Left forelimb (tissue), 1 donor: ENCODE measurements around the gene KAT7.
A peak's percentile ranks its signal among the peaks of the same experiment; 100 is the strongest.
"Not testable (repeated sequence)": the region's sequence is repeated elsewhere in the genome, so short reads cannot be mapped to it uniquely, and the experiment has no call there.

Experiments
- DNase-seq: peaks from one replicate; pipeline ENCODE4 v3.0.0-alpha.2; 2018; ENCODE audit warnings: low spot score

KAT7 gene

DNA sequence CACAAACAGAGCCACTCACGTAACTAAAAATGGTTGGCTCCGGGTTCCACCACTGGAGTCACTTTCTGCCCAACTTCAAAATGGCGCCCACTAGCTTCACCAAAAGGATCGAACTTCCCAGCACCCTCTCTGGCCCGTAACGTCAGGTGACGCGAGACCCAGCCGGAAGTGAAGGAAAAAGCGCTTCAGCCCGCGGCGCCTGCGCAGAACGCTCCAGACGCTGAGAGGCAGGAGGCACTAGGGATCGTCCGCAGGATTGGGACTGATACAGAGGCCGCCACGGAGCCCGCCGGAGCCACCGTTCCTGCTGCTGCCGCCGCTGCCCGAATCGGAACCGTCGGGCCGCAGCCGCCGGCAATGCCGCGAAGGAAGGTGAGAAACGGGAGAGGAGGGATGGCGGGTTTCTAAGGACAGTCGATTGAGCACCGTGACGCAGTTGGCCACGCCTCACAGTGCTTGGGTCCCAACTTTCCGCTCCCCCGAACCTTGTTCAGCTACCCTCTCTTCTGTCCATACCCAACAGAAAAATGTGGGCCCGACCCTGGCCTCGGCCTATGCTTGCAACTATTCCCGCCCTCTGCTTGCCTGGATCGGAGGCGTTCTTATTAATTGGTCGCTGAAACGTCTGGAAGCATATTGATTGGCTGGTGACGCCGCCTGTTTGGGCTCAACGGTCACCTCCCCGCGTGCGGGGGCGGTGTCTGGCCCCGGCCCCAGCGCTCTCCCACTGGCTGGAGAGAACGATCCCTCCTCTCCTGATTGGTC lies at the start of gene KAT7:
Gene KAT7 (plus strand): TSS at position 204 of the 765 bp plus-strand sequence. CDS start 154 bp downstream, at position 358.
- peak; percentile 99 for DNase-seq

DNA sequence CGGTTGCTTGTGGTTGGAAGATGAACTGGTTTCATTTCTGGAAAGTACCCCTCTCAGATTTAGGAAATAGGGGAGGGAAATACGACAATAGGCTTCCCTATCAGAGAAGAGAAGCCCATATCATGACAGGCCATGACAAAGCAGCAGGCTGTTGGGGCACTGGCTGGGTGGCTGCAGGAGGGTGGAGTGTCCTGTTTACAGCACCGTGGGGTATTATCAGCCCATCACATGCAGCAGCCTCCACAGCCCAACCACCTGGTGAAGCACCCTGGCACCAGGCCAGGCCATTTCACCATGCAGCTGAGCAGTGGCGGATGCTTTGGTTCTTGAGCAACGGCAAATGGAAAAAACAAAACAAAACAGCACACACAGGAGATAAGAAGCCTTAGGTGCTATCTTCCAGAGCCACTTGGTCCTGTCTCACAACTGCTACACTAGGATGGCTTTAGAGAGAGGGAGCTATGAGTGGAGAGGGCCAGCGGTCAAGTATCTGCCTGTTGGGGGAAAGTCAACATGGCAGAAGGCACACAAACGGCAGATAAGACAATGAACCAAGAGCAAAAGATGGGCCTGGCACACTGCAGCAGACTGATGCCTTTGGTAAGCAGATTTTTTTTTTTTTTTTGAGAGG lies 48.7 kb upstream of the KAT7 start:
- DNase-seq = no peak

DNA sequence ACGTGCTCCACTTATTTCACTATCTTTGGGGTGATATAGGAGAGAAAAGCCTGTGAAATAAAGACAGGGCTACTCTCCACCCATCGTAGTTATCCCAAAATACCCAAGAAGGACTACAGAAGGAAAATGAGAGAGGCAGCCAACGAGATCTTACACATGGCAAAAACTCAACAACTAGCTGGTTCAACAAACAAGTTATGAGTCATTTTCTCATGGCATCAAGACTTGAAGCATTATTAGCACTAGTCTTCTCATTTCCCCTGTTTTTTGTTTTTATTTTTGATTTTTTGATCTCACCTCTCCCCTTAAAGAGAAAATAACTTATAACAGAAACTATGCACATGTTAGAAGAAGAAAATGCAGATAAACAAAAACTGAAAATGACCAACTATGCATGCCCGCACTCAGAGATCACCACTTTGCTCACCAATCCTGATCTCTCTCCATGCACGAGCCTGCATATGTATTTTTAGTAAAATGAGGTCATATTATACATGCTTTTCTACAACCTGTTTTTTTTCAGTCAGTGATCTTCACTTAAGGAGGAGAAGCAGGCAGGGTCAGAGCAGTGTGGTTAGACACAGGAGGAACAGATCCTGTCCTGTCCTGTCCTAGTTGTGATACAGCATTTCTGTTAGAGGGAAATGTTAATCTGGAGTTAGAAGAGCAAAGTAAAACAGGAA lies 47.3 kb upstream of the KAT7 start:
- no peak for DNase-seq

DNA sequence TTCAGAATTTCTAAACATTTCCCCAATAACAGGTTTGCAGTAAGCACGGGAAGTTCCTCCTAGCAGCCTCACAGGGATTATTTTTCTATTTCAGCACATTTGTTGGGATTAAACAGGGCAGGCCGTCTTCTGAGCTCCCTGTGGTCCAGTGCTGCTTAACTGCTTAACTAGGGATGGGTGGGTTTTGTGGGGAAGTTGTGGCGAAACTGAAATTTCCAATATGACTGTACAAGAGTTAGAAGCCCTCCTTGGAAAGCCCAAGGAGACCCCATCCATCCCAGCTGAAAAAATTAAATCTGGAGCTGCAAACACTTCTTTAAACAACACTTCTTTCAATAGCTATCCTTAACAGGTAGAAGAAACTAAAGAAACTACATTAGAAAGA lies 46.8 kb upstream of the KAT7 start:
- no peak for DNase-seq

DNA sequence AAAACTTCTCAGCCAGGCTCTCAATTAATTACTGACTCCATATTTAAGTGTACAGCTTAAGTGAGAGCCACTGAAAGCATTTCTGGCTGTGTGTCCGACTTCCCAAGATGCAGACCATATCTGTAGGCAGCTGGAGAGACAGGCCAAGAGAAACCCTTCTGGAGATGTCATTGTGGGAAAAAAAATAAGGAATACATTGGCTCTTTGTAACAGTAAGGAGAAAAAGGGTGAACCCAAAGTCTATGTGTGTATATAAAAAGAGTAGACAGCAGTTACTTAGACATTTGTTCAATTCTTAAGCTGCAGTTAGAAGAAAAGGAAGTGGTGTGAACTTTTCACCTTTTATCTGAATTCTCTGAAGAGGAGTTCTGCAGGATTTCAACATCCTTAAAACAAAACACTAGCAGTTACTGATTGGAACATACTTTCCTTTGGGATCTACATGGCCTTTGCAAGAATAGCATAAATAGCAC lies 46.3 kb upstream of the KAT7 start:
- DNase-seq = no peak

DNA sequence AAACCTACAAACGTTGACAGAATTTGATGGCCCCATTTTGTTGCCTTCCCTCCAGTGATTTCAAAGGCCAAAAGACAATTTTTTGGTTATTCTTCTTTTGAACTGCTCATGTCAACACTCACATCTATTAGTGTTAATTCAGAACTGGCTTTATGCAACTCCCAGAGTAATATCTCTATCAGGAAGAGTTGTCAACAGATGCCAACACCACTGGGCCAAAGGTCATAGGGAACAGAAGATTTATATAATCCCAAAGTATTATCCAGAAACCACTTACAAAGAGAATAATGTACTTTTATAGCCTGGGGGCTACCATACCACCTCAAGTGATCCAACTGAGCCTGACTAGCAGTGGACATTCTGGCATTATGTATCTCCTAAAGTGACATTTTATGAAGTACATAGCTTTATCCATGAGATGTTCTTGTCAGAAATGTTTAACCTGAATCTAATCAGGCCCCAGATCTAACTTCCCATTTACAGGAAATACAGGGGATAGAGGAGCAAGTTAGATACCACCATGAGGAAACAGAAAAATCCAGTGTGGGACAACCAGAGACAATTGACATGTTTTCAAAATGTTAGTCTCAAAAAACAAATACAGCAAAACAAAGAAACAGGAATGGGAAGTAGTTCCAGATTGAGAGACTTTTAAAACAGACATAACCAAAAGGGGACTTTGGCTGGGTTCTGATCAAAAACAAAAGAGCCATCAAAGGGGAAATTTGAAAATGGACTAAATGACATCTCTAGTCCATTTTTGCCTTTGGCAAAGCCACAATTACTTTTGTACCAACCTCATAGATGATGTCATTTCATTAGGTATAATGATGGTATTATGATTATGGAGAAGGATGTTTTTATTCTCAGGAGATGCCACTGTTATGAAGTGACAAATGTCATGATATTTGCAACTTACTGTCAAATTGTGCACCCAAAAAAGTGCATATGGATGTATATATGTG lies 43.0 kb upstream of the KAT7 start:
- no peak for DNase-seq

DNA sequence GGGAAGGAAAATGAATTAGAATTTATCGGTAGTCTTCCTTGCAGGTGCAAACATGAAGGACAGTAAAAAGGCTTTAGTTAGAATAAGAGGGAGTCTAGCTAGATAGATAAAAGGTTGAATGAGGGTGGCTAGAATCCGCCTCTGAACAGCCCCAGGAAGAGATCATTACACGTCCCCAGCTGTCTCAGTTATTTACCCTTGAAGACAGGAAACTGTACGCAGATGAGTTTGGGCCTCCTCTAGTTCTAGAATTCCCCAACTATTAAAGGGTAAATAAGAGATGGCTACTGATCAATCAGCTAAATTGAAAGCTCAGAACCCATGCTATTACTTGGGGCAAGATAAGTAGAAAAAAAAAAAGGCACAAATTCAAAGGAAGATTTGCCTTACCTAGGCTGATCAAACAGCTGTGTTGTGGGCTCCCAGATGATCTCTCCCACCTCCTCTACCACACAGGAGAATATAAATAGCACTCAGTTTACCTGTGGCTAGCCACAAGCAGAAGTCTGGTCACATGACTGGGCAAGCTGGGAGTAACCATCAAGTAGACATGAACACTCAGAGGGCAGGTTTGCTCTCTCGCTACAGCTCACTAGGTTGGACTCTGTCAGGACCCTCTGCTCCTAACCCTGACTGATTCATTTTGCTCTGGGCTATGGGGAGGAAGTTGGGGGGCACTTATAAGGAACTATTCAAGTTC lies 41.5 kb upstream of the KAT7 start:
- DNase-seq = no peak

DNA sequence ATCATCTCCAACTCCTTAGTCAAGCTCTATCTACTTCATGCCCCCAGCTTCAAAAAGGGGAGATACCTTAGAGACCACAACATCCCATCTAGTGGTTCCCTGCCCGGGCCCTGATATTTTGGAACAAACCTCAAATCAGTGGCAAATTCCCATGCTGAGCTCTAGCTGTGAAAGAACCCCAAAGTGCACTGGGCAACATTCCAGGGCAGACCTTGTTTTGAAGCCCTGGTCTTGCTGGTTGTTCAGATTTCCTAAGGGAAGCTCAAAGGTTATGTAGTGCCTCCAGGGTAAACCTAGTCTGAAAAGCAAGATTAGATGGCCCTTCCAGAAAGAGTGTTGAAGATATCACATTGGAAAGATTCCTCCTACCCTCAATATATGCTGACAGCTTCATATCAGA lies 40.8 kb upstream of the KAT7 start:
- no peak for DNase-seq

DNA sequence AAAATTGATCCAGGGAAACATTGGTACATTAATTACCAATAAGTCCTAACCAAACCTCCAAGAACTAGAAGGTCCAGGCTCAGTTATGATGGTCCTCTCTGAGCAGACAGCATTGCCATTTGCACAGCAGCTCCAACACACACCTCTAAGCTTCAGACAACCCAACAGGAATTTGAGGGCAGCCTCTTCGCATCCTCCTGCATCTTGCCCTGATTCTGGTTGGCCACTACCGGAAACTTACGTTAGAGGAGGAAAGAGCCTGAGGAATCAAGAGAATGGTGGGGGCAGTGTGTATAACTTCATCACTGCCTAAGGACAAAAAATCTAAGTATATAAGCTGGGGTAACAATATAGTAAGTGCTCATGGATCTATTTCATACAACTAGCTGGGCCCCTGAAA lies 40.3 kb upstream of the KAT7 start:
- no peak for DNase-seq

DNA sequence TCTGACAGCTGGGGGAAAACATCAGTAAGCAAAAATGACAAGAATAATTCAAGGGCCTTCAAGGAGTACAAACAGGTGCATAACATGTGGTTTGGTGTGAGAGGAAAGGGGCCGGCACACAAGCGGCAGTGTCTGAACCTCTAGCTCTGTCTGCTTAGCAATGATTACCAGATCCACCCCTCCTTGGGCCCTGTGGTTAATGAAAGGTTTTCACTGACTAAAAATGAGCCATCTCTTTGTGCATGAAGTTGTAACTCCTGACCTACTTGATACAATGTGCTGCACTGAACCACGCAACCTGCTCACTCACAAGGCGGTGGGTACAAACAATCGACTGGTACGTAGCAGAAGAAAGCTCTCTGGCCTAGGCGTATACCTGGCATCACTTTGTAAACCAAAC lies 39.7 kb upstream of the KAT7 start:
- DNase-seq = no peak

DNA sequence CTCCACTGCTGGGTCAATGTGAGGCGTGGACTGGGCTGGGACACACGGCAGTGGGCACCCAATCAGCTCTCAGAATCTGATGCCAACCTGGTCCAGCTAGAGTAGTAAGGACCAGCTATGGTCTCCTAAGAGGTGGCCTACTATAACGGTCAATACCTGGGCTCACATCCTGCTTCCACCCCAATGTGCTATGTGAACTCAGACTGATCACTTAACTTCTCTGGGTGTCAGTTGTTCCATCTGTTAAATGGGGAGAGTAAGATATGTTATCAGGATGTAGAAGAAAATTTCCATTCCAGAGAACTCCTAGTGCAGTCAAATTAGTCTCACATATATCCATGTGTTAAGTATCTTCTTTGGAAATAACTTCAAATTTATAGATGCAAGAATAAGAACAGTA lies 38.8 kb upstream of the KAT7 start:
- no peak for DNase-seq

DNA sequence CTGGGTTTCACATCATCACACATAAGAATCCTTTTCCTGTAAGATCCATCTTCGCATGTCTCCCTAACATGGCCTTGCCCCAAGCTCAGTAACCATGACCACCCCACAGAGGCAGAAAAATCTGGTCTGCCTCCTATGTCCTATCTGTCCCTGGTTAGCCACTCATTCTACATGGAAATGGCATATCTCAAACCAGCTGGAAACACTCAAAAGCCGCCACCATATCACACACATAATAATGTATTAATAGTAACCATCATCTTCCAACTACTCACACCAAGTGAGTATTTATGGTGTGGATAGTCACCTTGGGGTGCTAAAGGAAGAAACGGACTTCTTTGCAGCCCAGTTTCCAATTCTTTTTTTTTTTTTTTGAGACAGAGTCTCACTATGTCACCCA lies 36.0 kb upstream of the KAT7 start:
- DNase-seq = no peak

DNA sequence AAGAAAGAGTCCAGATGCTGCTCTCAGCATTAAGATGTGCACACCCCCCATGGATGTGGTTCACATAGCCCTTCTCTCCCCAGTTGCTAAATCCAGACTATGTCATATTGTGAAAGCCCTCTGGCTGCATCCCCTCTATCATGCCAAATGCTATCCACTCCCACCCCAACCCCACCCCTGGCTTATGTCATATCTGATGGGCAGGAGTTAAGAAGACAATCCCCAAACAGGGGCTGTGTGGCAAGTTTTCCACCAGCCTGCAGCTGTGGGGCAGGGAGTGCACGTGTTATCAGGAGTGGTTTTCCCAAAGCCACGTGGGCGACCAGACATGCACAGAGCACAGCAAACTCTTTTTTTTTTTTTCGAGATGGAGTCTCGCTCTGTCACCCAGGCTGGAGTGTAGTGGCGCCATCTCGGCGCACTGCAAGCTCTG lies 34.5 kb upstream of the KAT7 start:
- DNase-seq = no peak

DNA sequence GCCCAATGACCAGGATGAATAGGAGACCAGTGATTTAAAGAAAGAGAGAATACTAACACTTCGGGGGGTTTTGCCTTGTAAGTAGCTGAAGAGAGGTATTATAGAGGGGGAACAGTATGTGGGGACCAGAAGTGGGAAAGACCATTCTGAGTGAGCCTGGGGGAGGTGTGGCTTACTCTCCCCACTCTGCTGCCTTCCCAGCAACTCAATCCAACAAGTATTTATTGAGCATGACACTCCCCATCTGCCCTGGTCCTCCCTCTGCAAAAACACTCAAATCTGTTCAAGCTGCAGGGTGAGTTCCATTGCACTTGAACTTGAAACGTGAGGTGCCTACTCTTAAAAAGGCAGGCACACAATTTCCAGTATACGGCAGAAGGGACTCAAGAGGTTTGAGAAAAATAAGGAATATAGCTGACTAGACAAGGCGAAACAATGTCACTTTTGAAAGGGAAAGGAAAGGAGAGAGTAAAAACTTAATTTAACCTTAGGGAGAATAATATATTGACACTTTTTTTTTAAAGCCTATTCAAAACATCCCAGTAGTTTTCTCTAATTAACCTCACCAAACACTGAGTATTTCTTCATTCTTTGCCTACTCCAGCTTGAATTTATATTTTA lies 32.7 kb upstream of the KAT7 start:
- no peak for DNase-seq

DNA sequence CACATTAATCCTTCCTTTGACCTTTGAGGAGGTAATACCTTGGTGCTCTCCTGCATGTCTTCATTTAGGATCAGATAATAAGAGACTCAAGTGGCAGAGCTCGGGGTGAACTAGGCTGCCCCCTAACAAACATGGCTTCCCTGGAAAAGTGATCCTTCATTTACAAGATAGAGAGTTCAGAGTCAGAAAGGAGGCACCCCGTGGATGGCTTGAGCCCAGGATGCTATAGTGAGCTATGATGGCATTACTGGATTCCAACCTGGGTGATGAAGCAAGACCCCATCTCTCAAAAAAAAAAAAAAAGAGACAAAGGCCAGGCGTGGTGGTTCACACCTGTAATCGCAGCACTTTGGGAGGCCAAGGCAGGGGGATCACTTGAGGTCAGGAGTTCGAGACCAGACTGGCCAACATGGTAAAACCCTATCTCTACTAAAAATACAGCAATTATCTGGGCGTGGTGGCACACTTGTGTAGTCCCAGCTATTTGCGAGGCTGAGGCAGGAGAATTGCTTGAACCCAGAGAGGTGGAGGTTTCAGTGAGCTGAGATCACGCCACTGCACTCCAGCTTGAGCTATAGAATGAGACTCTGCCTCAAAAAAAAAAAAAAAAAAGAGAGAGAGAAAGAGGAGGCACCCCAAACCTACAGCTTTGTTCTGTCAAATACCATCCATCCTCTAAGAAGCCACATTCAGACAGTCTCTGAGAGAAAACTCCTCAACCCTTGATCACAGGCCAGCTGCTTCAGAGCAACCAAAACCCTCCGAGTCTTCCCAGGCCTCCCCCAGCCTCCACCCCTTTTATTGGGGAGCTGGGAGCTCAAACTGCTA lies 31.9 kb upstream of the KAT7 start:
- no peak for DNase-seq

DNA sequence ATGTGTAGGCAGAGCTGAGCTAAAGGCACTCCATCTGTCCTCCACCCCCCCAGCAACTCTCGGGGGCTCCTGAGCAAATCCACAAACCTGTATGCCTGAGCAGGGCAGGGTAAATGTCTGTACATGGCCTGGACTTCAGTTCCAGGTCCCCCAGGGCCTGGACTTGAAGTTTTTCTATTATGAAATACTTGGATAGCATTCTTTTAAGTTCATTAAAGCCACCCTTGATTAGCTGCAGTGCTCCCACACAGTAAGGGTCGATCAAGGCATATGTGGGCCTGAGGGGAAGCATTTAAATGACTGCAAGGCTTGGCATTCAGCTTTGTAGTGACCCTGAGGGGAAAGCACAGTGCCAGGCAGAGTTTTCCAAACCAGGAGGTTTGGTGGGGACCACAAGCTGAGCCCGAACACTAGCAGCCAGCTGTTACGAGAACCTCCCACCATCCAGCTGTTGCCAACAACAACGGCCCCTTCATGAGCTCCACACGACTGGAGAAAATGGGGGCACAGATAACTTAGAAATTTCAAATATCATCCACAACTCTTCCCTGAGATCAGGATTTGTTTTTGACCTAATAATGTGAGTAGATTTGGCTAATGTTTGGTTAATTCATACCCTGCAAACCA lies 31.2 kb upstream of the KAT7 start:
- no peak for DNase-seq

DNA sequence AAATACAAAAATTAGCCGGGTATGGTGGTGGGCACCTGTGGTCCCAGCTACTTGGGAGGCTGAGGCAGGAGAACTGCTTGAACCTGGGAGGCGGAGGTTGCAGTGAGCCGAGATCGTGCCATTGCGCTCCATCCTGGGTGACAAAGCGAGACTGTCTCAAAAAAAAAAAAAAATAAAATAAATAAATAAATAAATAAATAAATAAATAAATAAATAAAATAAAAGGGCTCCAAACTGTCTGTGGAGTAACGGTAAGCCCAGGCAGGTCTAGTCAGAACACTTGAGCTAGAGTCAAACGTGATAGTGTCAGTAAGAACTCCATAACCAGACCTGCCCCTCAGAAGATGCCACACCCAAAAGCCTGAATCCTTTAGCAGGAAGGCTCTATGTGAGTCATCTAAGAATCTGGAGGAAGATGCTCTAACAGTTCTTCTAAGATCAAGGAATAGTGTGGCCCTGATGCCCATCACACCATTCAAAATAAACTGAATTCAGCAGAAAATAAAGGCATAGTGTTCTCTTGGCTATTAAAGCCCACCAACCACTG lies 29.9 kb upstream of the KAT7 start:
- not testable (repeated sequence) for DNase-seq

DNA sequence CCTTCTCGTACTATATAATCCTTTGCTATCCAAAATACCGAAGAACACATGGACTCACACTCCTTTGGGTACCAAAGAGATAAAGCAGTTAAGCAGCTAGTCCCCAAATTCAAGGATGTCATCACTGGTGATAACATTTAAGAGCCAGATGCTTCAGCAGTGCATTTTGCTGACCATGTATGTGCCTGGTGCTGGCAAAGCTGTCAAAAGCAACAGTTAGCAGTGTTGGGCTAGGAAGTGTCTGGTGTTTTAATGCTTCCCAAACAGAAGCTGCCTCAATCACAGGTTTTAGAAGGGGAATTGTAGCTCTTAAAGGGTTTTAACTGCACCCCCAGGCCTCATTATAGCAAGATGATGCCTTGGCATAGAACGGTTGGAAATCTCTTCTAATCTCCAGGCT lies 29.3 kb upstream of the KAT7 start:
- DNase-seq = no peak

DNA sequence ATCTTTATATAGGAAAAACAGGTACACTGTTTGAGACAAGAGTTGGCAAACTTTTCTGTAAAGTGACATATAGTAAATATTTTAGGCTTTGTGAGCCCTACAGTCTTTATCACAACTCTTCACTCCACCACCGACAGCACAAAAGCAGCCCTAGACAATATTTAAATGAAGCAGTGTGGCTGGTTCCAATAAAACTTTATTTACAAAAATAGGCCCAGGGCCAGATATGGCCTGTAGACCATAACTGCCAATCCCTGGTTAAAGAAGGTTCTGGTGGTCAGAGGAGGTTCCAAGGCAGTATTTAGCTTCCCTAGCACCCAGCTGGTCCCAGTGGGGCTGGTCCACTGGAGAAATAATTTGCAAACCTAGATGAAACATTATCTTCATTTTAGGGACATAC lies 28.2 kb upstream of the KAT7 start:
- DNase-seq = no peak
